GM18861 (cell line): ENCODE results near the gene SHTN1.

Source experiments
- ATAC-seq: cut with Tn5 transposase; IDR thresholded peaks from one replicate; pipeline ENCODE4 v1.9.1; 2021; ENCODE audit not compliant: unreplicated experiment

Gene SHTN1

DNA sequence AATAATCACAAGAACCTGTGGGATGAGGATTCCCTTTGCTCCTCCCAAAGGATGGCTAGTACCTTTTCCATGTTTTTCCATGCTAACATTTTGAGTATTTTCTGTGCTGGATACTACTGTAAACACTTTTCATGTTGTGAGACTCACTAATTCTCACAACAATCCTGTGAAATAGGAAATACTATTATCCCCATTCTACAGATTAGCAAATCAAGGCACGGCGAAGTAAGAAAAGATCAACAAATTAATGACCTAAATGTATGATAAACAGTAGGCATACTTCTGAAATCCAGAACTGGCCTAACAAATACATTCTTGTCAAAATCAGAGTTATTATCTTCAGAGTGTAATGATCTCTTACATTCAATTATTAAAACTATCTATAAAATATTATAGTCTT lies 86.4 kb downstream of the SHTN1 start:
- ATAC-seq: no peak

DNA sequence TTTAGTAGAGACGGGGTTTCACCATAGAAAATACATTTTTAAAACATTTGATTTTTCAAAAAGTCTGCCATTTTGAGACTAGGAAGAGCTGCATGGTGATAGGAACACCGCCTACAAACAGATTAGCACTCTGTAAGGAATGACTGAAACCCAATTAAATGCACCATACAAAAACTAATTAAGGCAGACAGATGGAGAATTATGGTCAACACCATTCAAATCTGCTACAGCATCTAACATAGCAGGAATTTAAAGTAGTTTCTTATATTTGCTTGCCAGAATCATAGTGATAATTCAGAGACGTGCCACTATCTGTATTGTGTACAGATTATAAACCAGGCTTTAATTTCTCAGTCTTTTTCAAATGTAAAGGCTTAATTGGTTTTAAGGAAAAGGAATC lies 87.5 kb downstream of the SHTN1 start:
- no peak for ATAC-seq

DNA sequence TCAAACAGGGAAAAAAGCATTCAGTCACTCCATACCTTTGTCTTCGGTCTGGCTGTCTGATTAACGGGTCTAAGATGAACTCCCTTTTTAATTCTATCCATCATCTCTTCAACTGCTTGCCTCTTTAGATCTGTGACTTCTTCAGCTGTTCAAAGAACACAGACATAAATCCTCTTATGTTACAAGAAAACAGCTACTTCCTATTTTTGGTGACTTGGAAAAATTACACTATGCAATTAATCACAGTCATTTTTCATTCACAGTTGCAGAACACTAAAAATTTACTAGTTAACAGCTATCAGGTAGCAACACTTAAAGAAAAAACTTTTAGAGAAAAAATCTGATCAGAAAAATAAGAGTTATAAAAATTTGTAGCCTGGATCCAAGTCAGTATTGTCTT lies 89.6 kb downstream of the SHTN1 start:
- no peak for ATAC-seq

DNA sequence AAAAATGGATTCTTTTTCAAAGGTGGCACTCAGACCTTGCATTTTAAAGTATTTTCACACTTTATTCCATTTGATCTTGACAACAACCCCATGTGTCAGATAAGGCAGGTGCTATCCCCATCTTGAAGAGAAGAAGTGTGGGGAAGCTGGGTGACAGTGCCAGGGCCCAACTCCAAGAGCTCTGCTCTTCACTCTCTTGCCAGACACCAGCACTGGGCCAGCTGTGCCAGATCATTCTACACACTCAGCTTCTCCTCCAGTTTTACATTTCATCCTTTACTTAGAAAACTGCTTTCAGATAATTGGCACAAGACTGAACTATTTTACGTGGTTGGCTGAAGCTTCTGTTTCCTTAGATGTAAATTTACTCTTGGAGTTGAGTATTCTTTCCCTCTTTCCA lies 91.3 kb downstream of the SHTN1 start:
- ATAC-seq: no peak

DNA sequence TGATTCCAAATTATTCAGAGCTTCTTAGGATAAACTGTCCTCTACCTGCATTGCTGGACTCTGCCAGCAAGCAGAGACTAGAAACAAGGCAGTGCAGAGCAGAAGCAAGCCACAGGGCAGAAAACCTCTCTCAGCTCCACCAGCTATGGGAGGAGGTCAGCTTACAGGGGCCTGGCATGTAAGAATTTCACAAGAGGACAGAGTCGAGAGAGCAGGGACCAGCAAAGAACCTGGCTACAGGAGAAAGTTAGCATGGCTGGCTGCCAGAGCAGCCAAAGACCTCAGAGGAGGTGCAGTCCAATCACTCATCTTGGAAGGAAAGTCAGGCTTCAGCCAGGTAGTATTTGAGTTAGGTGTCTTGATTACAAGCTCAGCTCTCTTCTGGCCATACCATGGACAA lies 92.8 kb downstream of the SHTN1 start:
- no peak for ATAC-seq

DNA sequence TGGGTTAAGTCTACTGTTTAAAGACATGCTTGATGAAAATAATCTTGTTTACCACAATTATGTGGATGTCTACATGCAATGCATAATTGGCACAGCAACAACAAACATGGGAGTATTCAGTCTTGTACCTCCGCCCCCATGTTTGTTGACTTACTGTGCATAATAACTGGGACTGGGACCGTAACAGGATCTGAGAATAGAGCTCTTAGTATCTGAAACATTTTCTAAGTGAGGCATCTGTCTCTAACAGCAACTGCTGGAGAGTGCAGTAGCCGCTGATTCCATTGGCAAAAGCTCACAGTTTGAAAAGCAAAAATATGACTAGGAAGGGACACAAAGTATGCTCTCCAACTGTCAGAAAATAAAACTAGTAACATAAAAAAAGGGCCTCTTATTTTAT lies 94.1 kb downstream of the SHTN1 start:
- ATAC-seq: no peak

DNA sequence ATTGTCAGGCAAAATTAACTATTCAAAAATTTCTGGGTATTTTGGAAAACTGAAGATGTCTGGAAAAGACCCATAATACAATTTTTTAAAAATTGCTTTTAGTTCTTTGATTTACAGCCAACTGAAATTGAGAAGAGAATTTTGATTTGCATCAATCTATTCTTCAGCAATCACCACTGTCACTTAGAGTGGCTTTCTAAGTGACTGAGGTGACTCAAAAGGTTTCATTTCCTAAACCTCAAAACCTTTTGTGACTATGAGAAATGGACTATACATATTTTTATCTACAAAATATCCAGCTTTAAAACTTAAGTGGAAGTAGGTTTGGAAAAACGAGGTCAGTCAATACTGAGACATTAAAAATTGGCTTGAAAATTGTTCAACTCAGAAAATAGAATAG lies 95.7 kb downstream of the SHTN1 start:
- ATAC-seq: no peak

DNA sequence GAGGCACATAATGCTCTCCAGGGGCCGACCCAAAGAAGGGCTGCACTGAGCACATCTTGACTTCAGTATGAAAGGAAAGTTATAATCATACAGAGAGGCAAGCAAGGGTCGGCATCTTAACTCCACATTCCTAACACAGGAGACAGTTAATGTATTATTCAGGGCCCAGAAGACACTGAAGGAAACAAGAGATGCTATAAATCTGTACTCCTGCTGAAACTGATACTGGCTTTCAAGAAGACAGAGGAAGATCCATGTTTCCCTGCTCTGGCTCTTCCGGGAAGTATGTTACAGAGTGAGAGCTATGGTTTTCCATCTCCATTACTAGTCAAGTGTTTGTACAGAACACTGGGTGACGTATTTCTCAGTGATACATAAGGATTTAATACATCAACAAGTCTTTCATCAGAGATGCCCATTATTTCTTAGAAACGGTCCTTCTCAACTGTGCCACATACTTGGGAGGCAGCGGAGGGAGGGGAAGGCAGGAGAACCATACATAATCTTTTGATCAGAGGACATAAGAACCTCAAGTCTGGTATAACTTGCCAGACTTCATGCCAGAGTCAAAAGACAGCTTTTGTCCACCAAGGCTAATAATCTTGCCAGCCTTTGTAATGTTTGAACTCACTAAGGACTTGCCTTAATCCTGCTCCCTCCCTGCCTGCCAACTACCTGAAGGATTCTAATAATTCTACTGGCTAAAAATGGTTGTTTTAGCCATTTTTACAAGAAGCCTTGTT lies 97.6 kb downstream of the SHTN1 start:
- no peak for ATAC-seq

DNA sequence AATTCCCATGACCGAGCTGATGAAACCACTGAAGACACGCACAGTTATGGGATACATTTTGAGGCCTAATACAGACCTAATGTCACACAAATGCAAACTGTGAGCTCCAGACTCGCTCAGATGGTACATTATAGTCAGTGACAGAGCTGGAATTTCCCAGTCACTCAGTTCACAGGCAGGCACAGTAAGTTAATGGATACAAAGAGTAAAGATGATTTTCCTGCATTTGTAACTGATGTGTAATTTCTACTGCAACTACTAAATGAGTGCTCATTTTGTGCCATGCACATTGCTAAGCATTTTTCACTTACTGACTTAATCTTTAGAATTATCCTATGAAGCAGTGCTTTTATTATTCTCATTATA lies 99.2 kb downstream of the SHTN1 start:
- ATAC-seq: no peak

DNA sequence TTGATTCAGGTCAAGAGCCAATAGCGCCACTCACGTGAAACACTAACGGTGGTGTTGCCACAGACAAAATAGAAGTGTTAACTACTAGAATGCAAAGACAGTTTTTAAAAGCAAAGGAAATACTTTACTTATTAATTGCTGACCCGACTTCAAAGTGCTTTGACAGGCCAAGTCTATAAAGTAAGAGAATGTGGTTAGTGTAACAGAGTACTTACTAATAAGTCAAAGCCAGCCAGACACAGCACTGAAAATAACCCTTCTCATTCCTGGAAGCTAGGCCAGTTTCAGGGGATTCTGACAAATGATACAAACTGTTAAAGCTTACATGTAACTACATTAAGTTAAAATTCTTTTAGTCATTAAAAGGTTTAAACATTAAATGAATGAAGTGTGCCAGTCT lies 105.4 kb downstream of the SHTN1 start:
- ATAC-seq: no peak

DNA sequence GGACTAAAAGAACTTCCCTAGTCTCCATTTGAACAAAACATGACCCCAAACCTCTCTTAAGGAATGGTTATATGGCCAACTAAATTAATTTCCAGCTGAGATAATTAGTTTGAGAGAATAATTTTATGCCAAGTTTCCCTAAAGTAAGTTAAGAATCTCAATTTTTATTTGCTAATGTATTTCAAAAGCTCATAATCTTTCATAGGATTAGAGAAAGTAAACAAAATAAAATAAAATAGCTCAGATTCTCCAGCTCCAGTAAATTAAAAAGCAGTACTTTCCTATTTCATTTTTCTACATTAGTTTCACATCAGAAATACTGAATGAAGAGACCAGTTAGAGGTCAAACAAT lies 111.3 kb downstream of the SHTN1 start:
- no peak for ATAC-seq

DNA sequence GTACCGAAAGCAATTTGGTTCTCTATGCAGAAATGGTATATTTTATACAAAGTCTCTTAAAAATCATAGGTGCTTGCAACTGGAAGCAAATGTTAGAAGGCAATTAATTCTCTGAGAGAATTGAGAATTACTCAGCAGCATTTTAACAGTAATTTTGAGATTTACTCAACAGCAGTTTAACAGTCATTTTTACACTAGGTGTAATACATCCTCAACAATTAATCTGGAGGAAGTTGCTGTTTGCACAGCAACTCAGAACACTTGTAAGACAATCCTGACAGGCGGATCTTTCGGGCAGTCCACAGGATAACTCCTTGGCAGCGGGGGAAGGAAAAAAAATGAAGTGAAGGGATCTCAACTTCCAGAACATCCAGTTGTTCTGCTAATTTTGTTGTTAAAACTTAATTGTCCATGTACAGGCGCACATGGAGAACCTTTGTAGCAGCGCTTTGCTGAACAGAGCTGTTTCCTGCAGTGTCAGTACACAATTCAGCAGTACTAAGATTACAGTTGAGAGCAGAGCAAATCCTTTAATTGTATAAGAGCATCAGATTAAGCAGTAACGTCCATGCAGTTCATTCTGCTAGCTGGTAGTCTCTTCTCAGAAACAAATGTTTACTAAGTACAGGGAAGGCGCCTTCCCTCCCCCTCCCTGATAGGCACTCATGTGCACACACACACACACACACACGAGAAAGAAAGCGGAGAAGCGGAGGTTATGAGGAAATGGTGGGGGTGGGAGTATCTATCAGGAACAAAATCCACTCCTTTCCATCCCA lies 111.9 kb downstream of the SHTN1 start:
- ATAC-seq: no peak

DNA sequence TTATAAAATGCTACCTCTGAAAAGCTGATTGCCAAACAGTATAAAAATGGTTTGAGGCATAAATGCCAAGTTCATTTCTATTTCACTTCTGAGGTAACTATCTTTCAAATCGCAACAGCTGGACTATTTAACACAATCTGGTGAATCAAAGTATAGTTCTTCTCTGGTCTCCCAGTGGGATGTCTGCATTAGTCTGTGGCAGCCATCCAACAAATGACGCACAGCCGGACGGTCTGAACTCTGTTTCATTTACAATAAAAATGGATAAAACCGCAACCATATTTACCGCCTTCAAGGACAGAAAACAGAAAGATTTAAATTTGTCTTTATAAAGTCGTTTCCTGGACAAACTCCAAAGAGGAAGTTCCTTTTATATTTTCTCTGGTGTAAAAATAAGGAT lies 113.8 kb downstream of the SHTN1 start:
- ATAC-seq: no peak

DNA sequence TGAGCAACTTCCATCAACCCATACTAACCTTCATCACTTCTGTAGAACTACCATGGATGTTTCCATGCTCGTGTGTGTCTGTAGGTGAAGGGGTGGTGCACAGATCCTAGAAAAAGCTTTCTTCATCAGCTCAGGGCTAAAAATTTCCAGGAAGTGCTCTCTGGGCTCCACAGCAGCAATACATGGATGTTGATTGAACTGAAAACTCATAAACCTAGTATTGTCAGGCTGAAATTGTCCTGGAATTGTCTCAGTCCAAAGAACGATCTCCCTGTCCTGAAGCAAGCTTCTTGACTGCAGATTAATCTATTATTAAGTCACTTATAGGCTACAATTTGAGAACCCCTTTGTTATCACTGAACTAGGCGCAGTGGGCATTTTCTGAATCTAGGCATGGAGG lies 115.9 kb downstream of the SHTN1 start:
- ATAC-seq: no peak

DNA sequence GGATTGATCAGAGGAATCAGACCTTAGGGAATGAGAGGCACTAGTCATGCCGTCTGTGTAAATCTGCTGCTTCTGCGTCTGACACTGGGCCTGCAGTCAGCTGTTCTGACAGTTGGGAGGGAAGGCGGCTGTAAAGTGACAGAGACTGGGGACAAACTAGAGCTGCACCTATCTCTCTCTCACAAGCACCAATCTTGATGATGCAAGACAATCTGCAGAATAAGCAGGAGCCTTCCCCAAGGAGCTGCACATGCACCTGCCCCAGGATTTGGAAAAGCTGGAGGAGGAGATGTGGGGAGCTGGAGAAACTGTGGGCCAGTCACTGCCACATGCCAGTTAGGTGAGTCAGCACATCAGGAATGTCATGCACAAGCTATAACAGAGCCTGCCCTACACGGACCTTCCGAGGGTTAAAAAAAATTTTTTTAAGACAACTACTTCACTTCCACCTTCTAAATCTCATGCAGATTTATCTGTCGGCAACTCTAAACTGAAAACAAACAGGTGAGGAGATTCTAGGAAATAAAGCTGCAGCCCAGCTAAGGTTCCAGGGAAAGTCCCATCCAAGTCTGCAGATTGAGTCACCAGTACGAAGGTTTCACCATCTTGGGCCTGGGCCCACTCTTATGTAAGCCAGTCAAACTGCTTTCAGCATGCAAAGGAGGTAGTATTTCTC lies 116.5 kb downstream of the SHTN1 start:
- no peak for ATAC-seq

DNA sequence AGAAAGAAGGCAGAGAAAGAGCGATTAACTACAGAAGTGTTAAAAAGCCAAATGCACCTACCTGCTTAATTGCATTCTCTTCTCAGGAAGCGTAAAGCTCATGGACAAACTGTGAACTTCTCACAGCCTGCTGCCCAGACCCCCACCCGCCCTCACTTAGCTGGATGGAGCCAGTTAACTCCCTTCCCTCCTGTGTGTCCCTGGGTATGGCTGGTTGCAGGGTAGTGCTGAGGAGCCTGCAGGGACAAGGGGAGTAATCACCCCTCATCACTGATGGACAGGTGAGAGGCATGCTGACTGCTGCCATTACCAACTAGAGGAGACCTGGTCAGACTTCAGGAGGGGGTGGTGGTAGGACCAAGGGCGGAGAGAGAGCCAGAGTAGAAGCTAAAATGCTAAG lies 118.2 kb downstream of the SHTN1 start:
- no peak for ATAC-seq

DNA sequence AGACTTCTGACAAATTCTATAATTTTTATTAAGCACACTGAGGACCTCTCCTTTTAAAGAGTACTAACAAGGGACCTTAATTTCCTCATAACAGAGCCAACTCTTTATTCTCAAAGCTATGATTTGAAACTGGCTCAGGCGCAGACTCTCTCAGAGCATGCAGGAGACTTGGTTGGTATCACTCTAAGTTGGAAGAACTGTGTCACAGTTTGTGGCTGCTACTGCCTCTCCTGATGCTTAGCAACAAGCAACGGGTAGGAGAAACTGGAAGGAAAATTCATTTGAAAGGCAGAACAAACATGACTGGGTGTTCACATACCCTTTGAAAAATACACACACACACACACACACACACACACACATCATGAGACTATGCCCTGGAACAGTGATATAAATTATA lies 122.3 kb downstream of the SHTN1 start:
- ATAC-seq: no peak

DNA sequence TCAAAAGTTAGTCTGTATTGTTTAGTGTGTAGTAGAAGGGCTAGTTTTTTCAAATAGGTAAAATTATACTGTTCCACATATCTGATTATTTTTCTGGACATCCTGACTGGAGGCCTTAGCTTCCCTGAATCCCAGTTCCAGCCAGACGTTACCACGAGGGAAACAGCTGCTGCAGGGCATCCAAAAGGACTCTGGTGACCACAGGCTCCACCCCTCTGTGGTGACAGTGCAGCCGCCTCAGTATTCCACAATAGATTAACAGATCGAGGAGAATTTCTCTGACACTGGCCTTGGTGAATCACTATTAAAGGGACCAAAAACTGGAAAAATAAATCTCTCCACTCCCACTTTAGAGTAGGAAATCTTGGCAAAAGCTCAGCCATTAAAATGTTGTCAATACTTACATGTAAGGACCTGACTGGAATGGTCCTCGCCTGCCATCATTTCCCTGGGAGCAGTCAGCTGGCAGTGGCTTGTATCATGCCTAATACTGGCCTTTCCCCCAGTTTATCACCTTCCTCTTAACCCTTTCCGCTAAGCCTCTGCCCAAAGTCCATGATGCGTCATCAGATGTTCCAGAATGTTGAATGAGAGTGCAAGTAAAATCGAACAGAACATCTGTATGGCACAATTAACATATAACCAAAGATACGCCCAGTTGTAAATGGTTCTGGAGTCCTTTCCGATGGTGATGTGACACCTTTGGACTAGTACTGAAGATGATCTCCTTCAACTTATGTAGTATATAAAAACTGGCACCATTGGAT lies 124.1 kb downstream of the SHTN1 start:
- no peak for ATAC-seq

DNA sequence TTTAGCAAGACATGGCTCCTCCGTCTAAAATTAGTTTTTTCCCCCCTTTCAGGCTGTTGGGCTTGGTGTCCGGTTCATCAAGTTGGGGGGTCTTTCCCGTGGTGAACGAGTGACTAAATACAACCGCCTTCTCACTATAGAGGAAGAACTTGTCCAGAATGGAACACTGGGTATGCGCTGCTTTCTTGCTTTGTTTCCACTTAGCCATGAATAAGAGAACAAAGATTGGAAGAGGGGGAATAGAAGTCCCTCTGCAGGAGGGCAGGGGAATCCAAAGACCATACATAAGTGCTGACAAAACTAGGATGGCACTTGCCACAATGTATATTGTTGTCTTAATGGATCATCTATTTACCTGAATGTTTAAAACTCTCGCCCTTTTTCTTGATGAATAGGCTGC lies 125.2 kb downstream of the SHTN1 start:
- ATAC-seq: no peak

DNA sequence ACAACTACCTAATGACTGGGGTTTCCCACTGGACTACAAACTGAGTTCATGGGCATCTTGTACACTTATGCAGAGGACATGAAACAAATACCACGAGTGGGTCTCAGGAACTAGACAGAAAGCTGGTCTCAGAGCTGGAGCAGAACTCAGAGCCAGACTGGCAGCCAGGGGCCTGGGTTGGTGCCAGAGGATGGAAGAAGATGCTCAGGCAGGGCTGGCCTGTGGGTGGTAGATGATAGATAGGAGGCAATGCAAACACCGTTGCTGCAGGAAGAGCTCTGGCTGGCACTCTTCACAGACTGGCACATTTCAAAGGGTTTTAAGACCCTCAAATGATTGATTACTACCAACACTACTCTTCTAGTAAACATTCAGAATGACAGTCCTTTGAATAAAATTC lies 126.9 kb downstream of the SHTN1 start:
- ATAC-seq: no peak

DNA sequence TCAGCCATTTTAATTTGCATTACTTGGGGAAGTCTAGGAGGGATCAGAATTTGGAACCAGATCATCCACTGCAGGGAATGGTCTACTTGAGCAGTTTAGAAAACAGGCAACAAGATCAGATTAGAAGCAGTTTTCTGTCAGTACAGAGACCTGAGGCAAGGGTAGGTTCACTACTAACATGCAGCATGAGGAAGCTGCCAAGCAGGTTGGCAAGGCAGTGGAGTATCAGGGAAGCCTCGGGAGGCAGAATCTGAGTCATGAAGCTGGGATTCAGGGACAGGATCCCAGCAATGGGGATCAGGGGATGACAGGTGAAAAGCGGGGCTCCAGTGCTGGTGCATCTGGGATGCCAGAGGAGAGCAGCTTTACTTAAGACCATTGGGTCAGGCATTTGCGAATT lies 127.6 kb downstream of the SHTN1 start:
- ATAC-seq: no peak

DNA sequence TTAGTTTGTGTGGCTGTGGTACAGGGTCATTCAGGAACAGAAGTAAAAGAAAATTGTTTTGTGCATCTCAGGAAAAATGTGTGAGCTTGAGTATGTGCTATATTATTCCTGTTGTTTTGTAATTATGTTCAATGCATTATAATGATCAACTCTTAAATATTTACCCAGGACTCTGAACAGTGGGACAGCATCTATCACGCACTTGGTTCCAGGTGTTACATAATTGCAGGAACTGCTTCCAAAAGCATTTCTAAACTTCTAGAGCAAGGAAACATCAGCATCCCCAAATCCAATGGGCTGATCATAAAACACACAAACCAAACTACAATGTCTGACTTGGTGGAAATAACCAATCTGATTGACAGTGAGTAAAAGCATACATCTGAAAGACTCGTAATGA lies 129.1 kb downstream of the SHTN1 start:
- no peak for ATAC-seq
